Spleen (tissue), 11 donors: ENCODE data around the gene PKD1. TPM values are rescaled to one million over a fixed set of nuclear protein-coding genes. Genes with fewer than 3 reads are reported as not detected.
A peak's percentile ranks its signal among the peaks of the same experiment; 100 is the strongest.

Experiments
- DNase-seq: peaks from one replicate; pipeline ENCODE4 v3.0.0-alpha.2; 2020
- H3K27ac ChIP-seq, 8 donors: fragments of 200-600 bp; sonication (generic) in 7 of 8; 1 replicate in 4 of 8; 2 replicates in 4 of 8; pipeline versions ENCODE4 v1.5.0 to v1.8.0; 2016 to 2021; ENCODE audit warnings: inconsistent platforms in 4 of 8, mild to moderate bottlenecking in 4 of 8, moderate library complexity in 1 of 8
- H3K27me3 ChIP-seq, 7 donors: fragments of 200-600 bp; sonication (generic) in 6 of 7; replicated peaks in 1 of 7; 1 replicate in 4 of 7; 2 replicates in 3 of 7; pipeline versions ENCODE4 v1.5.0 to v1.8.0; 2016 to 2021; ENCODE audit warnings: inconsistent platforms in 3 of 7, mild to moderate bottlenecking in 1 of 7
- H3K36me3 ChIP-seq, 6 donors: fragments of 200-600 bp; sonication (generic) in 5 of 6; 1 replicate in 4 of 6; 2 replicates in 2 of 6; pipeline versions ENCODE4 v1.5.0 to v1.8.0; 2016 to 2021; ENCODE audit warnings: inconsistent platforms in 2 of 6
- H3K4me1 ChIP-seq, 6 donors: fragments of 200-600 bp; sonication (generic) in 5 of 6; 1 replicate in 3 of 6; 2 replicates in 3 of 6; pipeline versions ENCODE4 v1.5.0 to v1.8.0; 2016 to 2021; ENCODE audit warnings: inconsistent platforms in 3 of 6
- H3K4me3 ChIP-seq, 8 donors: fragments of 200-600 bp; sonication (generic) in 7 of 8; 1 replicate in 4 of 8; 2 replicates in 4 of 8; pipeline versions ENCODE4 v1.5.0 to v1.8.0; 2016 to 2021; ENCODE audit warnings: inconsistent platforms in 4 of 8, mild to moderate bottlenecking in 4 of 8, moderate library complexity in 2 of 8
- H3K9me3 ChIP-seq, 8 donors: fragments of 200-600 bp; sonication (generic) in 7 of 8; 1 replicate in 4 of 8; 2 replicates in 4 of 8; pipeline versions ENCODE4 v1.5.0 to v1.8.0; 2016 to 2021; ENCODE audit warnings: inconsistent platforms in 4 of 8
- CTCF ChIP-seq, 11 experiments: fragments of 200-600 bp in 7 of 11; fragments of 450-650 bp in 4 of 11; sonication (generic) in 4 of 11; IDR thresholded peaks in 8 of 11; conservative IDR thresholded peaks in 3 of 11; 1 replicate in 7 of 11; 2 replicates in 4 of 11; pipeline versions ENCODE4 v1.4.0 to v1.8.0; 2016 to 2021; ENCODE audit warnings: antibody characterized with exemption in 11 of 11, inconsistent platforms in 4 of 11, mild to moderate bottlenecking in 1 of 11
- POLR2A ChIP-seq, 3 donors: fragments of 450-650 bp; IDR thresholded peaks; one replicate each; pipeline ENCODE4 v1.5.1; 2017; ENCODE audit warnings: antibody characterized with exemption in 3 of 3, mild to moderate bottlenecking in 1 of 3
- POLR2AphosphoS5 ChIP-seq, 3 donors: sonication (generic); formaldehyde crosslinking; IDR thresholded peaks; one replicate each; pipeline ENCODE4 v1.5.1; 2017; ENCODE audit warnings: antibody characterized with exemption in 3 of 3
- WGBS, 5 donors: extraction: QIAGEN DNeasy Blood & Tissue Kit in 3 of 5; methylation state at CpG; one replicate each; pipeline versions ENCODE4 v1.1.5 to v1.1.7; 2013 to 2018; 5-methylcytosine and 5-hydroxymethylcytosine counted together
- intact Hi-C: fragments of 100-400 bp; cut with DNase I; formaldehyde crosslinking; loops from one replicate; pipeline ENCODE4 v1.15.0; 2023; ENCODE audit warnings: low total_unique reads
- polyA plus RNA-seq, 3 donors: library from polyadenylated mRNA; stranded (reverse); fragments of 200-250 nt; gene quantifications; one replicate each; pipeline ENCODE4 v1.2.1, GENCODE V29; 2013
- total RNA-seq, 7 donors: library from RNA; depleted of rRNA in 3 of 7; stranded (reverse); fragments of >200 nt in 3 of 7; fragmentation: NEBNext Ultra II Directional in 4 of 7; extraction: Animal tissue kit (Norgen Biotek cat#: 25700) in 4 of 7; gene quantifications; one replicate each; pipeline versions ENCODE4 v1.1.0 to v1.2.1, GENCODE V29; 2016 to 2021
- donor health status: healthy with polysubstance abuse.
- donor health status: DM: no; HTN: no; CAD: no; lungs with moderate emphysema.
- donor health status: DM: no; HTN: no; CAD: no.
- donor health status: Bipolar disorder and iron deficiency.
- donor health status: healthy.
- donor health status: DM: no; HTN: no; CAD: no.
- donor health status: DM: yes; HTN: yes; CAD: no.

The PKD1 gene
- total and polyA plus RNA-seq, 10 donors: 14.0 to 124 (median 79.8) TPM

- H3K27me3 ChIP-seq: no peaks in the 10 kb centered on the region
- no peak for TF ChIP-seq POLR2A (IDR thresholded peaks at IDR 0.05)
- TF ChIP-seq CTCF (IDR thresholded peaks at IDR 0.05 in 8 of 11, conservative IDR thresholded peaks at IDR 0.05 in 3 of 11): no peak
- TF ChIP-seq POLR2AphosphoS5 (IDR thresholded peaks at IDR 0.05): no peak
- DNase-seq: no peak
- no peak overlapping the region for H3K4me3 ChIP-seq
- peaks cover 0 to 20% (median 12%) of the 10 kb centered on the region in 6 donors for H3K36me3 ChIP-seq
- WGBS, 5 donors: 89 to 94% (median 90%) methylated on average over 7 to 20 of the region's 20 CpGs
- peaks cover 0 to 6% (median 0%) of the 10 kb centered on the region in 8 donors for H3K9me3 ChIP-seq
- no peak overlapping the region for H3K27ac ChIP-seq
- peaks cover 0 to 6% (median 0%) of the 10 kb centered on the region in 6 donors for H3K4me1 ChIP-seq
- intact Hi-C loops: no loop called here
Measured at GRCh38 chr16:2181952-2182351, 46.3 kb upstream of the PKD1 start.

- intact Hi-C loops: no loop called here
- H3K4me1 ChIP-seq: peaks cover 0 to 6% (median 0%) of the 10 kb centered on the region in 6 donors
- H3K4me3 ChIP-seq: no peak overlapping the region
- TF ChIP-seq CTCF (IDR thresholded peaks at IDR 0.05 in 8 of 11, conservative IDR thresholded peaks at IDR 0.05 in 3 of 11) (no peak), POLR2A (IDR thresholded peaks at IDR 0.05) (no peak), POLR2AphosphoS5 (IDR thresholded peaks at IDR 0.05) (no peak)
- peaks cover 0 to 6% (median 0%) of the 10 kb centered on the region in 8 donors for H3K9me3 ChIP-seq
- H3K36me3 ChIP-seq: peaks cover 0 to 27% (median 19%) of the 10 kb centered on the region in 6 donors
- no peak overlapping the region for H3K27ac ChIP-seq
- no peak for DNase-seq
- WGBS, 5 donors: 80 to 90% (median 86%) methylated on average over 10 to 46 of the region's 46 CpGs
- no peaks in the 10 kb centered on the region for H3K27me3 ChIP-seq
Measured at GRCh38 chr16:2180962-2181923, 45.5 kb upstream of the PKD1 start.

- H3K4me3 ChIP-seq: no peak overlapping the region
- 93 to 98% (median 95%) methylated on average over 18 to 43 of the region's 43 CpGs for WGBS, 5 donors
- peaks cover 0 to 6% (median 0%) of the 10 kb centered on the region in 6 donors for H3K4me1 ChIP-seq
- no peak for DNase-seq
- H3K27me3 ChIP-seq: no peaks in the 10 kb centered on the region
- intact Hi-C loops: no loop called here
- peaks cover 0 to 6% (median 0%) of the 10 kb centered on the region in 8 donors for H3K9me3 ChIP-seq
- H3K27ac ChIP-seq: no peak overlapping the region
- no peak for TF ChIP-seq CTCF (IDR thresholded peaks at IDR 0.05 in 8 of 11, conservative IDR thresholded peaks at IDR 0.05 in 3 of 11)
- H3K36me3 ChIP-seq: peaks cover 2 to 35% (median 27%) of the 10 kb centered on the region in 6 donors
Measured at GRCh38 chr16:2180461-2180860, 44.8 kb upstream of the PKD1 start.

GRCh38 chr16:2179576-2179975, 43.9 kb upstream of the PKD1 start:
- 90 to 96% (median 95%) methylated on average over 6 to 31 of the region's 31 CpGs for WGBS, 5 donors
- peaks cover 2 to 44% (median 35%) of the 10 kb centered on the region in 6 donors for H3K36me3 ChIP-seq
- no peaks in the 10 kb centered on the region for H3K27me3 ChIP-seq
- no peak for DNase-seq
- intact Hi-C loops: no loop called here
- H3K9me3 ChIP-seq: peaks cover 0 to 6% (median 0%) of the 10 kb centered on the region in 8 donors
- no peak overlapping the region for H3K27ac ChIP-seq
- no peak overlapping the region for H3K4me3 ChIP-seq
- peaks cover 0 to 12% (median 0%) of the 10 kb centered on the region in 6 donors for H3K4me1 ChIP-seq
- no peak for TF ChIP-seq CTCF (IDR thresholded peaks at IDR 0.05 in 8 of 11, conservative IDR thresholded peaks at IDR 0.05 in 3 of 11)
- no peak for TF ChIP-seq POLR2A (IDR thresholded peaks at IDR 0.05)
- TF ChIP-seq POLR2AphosphoS5 (IDR thresholded peaks at IDR 0.05): peak in 1 of 3 donors; percentile 6
